ENCODE results near the gene TAF3. TPM values are rescaled to one million over a fixed set of nuclear protein-coding genes. Genes with fewer than 3 reads are reported as not detected.

TAF3 gene
- total RNA-seq, 2 experiments from 2014 or later, result 13.9 to 16.4 TPM

DNA sequence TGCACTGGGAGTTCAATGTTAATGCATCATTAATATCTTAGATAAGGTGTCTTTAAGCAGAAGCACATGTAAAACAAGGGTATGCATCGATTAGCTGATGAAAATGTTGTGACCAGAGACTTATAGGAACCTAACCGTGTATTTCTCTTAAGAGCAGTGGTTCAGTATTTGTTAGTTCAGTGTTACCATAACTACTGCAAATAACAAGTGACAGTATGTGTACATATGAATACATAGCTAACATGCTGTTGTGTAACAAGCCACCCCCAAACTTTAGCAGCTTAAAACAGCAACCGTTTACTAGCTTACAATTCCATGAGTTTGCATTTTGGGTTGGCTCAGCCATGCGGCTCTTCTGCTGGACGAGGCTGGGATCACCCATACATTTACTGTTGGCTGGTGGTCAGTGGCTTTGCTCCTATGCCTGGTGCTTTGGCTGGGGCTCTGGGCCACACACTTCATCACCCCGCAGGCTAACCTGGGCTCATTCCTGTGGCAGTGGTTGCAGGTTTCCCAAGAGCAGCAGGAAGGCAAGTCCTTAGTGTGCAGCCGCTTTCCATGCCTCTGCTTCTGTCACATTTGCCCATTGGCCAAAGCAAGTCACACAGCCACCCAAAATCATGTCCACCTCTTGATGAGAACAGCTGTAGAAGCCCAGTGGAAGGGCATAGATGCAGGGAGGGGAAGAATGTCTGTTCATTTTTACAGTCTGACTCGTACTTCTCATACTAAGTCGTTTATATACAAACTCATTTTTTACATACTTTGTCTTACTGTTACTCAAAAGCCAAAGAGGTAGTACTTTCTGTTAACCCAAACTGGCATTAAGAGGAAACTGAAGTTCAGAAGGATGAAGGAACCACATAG, 132.9 kb downstream of the TAF3 start:
- Mint-ChIP-seq H3K4me1 (no peaks in the 10 kb centered on the region), H3K36me3 (ENCODE audit: low read depth) (peaks cover 5% of the 10 kb centered on the region), H3K27ac (no peak overlapping the region), H3K27me3 (no peaks in the 10 kb centered on the region), H3K4me3 (no peak overlapping the region), H3K9me3 (no peaks in the 10 kb centered on the region)
- ChIA-PET POLR2A (no interaction called here), CTCF (no interaction called here)
- DNase-seq, result no peak

DNA sequence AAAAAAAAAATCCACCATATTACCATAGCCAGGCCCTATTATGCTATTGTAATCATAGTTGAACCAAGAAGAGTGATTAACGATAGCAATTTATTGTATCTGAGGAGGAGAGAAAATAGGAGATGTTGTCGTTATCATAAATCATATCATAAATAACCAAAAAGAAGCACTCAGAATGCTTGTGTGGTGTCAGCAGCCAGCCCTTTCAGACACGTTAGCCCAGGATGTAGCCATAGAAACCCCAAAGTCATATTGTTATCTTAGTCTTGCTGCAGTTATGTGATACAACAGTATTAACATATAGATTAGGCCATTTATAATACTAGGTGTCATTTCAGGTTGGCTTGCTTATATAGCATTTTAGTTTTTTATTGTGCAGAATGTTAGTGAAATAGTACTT, 134.0 kb downstream of the TAF3 start:
- Mint-ChIP-seq H3K36me3 (ENCODE audit: low read depth) (peaks cover 1% of the 10 kb centered on the region), H3K4me1 (peaks cover 3% of the 10 kb centered on the region), H3K9me3 (no peaks in the 10 kb centered on the region), H3K27me3 (no peaks in the 10 kb centered on the region), H3K27ac (no peak overlapping the region), H3K4me3 (no peak overlapping the region)
- POLR2A ChIA-PET, result no interaction called here
- CTCF ChIA-PET, result no interaction called here
- DNase-seq, result no peak

DNA sequence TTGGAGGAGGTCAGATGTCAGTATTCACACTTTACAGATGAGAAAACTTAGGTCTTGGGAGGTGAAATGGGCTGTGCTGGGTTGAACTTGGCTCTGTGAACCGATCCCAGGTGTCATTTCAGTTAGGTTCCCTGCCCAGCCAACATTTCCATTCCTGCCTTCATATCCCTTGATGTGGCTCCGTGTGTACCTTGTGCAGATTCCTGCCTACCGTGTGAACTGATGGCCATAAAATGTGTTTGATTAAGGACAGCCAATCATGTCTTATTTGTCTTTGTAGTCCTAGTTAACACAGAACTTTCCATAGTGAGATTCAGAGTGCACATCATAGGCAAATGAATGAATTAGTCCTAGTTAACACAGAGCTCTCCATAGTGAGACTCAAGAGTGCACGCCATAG, 135.1 kb downstream of the TAF3 start:
- Mint-ChIP-seq H3K36me3 (ENCODE audit: low read depth) (peaks cover 1% of the 10 kb centered on the region), H3K4me1 (peaks cover 3% of the 10 kb centered on the region), H3K27ac (no peak overlapping the region), H3K27me3 (no peaks in the 10 kb centered on the region), H3K9me3 (no peaks in the 10 kb centered on the region), H3K4me3 (no peak overlapping the region)
- no peak for DNase-seq
- CTCF ChIA-PET, result no interaction called here
- POLR2A ChIA-PET, result no interaction called here

DNA sequence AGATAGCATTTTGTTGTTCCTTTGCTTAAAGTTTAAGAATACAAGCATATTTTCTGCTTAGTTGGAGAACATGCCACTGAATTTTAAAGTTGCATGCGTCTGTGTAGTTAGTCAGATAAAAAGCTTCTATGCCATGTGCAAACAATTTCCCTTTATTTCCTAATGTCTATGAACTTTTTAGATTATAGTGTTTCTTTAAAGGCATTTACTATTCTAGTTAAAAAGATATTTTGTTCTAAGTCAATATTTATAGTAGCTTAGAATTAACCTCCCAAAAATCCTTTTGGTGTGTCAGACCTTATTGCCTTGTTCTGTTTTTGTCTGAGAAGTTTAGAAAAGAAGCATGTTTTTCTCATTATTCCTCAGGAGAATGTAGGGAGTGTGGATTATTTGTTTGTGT, 137.1 kb downstream of the TAF3 start:
- ChIA-PET CTCF (interaction anchor here (0.7 kb wide), 1 partner anchor 1254 kb away, joined by 3 read pairs; no protein-coding TSS in a partner anchor), POLR2A (no interaction called here)
- Mint-ChIP-seq H3K9me3 (no peaks in the 10 kb centered on the region), H3K27me3 (no peaks in the 10 kb centered on the region), H3K27ac (no peak overlapping the region), H3K36me3 (ENCODE audit: low read depth) (peaks cover 2% of the 10 kb centered on the region), H3K4me3 (no peak overlapping the region), H3K4me1 (peaks cover 3% of the 10 kb centered on the region)
- DNase-seq, result no peak

DNA sequence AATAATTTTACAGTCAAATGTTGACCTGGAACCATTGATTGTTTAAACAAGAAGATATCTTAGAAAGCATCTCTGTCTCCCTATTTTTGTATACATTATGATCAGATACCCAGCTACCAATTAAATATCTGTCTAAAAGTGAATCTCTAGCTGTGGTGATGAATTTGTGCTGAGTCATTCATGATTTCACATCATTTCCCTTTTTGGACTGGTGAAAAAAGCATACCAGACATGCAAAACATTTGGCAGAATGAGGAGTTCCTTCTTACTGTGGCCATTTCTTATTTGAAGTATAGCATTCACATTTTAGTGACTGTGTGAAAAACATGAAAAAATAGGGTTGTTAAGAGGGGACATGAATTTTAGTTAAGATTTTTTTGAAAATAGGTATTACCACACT, 138.2 kb downstream of the TAF3 start:
- Mint-ChIP-seq H3K4me1 (peaks cover 3% of the 10 kb centered on the region), H3K27ac (no peak overlapping the region), H3K36me3 (ENCODE audit: low read depth) (peaks cover 2% of the 10 kb centered on the region), H3K27me3 (no peaks in the 10 kb centered on the region), H3K4me3 (no peak overlapping the region), H3K9me3 (no peaks in the 10 kb centered on the region)
- POLR2A ChIA-PET, result no interaction called here
- CTCF ChIA-PET, result no interaction called here
- DNase-seq, result no peak

DNA sequence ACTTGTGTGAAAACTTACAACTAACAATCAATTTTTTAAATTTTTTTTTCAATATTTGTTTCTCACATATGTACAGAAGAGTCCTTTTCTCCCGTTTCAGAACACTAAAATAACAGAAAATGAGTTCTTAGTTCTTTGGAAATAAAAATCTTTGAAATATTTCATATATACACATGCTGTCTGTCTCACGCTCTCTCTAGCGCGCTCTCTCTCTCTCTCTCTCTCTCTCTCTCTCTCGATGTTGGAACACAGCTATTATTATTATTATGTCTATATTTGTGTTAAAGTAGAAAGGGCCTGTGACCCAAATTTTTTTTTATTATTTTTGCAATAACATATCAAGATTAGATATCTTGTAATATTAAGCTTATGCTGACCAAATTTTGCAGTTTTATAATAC, 139.3 kb downstream of the TAF3 start:
- H3K9me3 Mint-ChIP-seq, result no peaks in the 10 kb centered on the region
- peaks cover 3% of the 10 kb centered on the region for H3K4me1 Mint-ChIP-seq
- ChIA-PET POLR2A (no interaction called here), CTCF (interaction anchor here (0.7 kb wide), 1 partner anchor 151 kb away, joined by 3 read pairs; no protein-coding TSS in a partner anchor)
- peaks cover 2% of the 10 kb centered on the region for H3K36me3 Mint-ChIP-seq (ENCODE audit: low read depth)
- DNase-seq, result no peak
- H3K27me3 Mint-ChIP-seq, result no peaks in the 10 kb centered on the region
- no peak overlapping the region for H3K4me3 Mint-ChIP-seq
- H3K27ac Mint-ChIP-seq, result no peak overlapping the region

DNA sequence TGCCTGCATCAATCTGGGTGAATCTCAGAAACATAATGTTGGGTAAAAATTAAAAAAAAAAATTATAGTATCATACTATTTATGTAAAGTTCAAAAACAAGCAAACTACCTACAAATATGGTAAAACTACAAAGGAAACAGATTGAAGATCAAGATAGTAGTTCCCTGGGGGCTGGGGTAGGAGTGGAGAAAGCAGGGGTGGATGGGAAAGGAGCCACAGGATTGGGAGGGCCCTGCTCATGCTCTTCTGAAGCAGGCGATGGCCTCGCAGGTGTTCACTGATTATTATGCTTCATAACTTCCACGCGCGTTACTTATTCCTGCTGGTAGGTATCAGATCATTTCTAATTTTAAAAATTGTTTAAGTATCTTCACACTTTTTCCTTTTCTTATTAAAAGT, 140.1 kb downstream of the TAF3 start:
- Mint-ChIP-seq H3K27ac (no peak overlapping the region), H3K4me1 (peaks cover 3% of the 10 kb centered on the region), H3K27me3 (no peaks in the 10 kb centered on the region), H3K36me3 (ENCODE audit: low read depth) (peaks cover 2% of the 10 kb centered on the region), H3K4me3 (no peak overlapping the region), H3K9me3 (no peaks in the 10 kb centered on the region)
- ChIA-PET CTCF (interaction anchor here (0.5 to 1.4 kb wide), 3 partner anchors 10 to 200 kb away, joined by 3 to 4 read pairs (median 3); no protein-coding TSS in a partner anchor), POLR2A (no interaction called here)
- no peak for DNase-seq

DNA sequence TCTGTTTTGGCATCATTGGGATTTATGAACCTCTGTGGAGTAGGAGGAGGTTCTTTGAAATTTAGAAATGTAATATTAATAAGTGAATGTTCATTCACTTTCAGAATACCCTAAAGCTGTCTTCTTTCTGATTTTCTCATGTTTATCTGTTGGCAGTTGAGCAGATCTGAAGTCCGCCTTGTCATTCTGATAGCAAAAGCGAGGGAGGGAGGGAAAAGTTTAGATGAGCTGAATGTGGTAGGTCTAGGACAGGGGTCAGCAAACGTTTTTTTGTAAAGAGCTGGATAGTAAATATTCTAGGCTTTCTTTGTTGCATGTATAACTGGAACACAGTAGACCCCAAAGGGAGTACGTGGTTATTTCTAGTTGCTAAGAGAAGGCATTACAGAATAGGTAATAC, 141.8 kb downstream of the TAF3 start:
- no peak for DNase-seq
- H3K4me3 Mint-ChIP-seq, result no peak overlapping the region
- no peaks in the 10 kb centered on the region for H3K27me3 Mint-ChIP-seq
- H3K36me3 Mint-ChIP-seq (ENCODE audit: low read depth), result peaks cover 16% of the 10 kb centered on the region
- ChIA-PET CTCF (interaction anchor here (1.6 kb wide), 1 partner anchor 13 kb away, joined by 3 read pairs; no protein-coding TSS in a partner anchor), POLR2A (no interaction called here)
- H3K9me3 Mint-ChIP-seq, result peaks cover 2% of the 10 kb centered on the region
- H3K27ac Mint-ChIP-seq, result no peak overlapping the region
- H3K4me1 Mint-ChIP-seq, result peaks cover 6% of the 10 kb centered on the region

DNA sequence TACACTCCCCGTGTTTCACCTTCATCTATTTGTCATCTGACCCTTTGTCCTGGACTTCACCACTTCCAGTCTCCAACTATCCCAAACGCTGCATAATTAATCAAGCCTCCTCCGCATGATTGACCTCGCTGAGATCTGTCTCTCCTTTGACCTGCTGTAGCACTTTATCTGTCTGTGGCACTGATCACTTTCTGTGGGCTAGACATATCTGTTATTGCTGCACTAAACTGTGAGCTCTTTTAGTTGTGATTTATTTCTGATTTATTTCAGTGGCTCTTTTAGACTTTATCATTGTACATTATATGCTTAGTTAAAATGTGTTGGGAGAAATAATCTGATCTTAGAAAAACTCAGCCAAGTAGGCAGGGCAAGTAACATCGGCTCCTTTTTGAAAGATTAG, 144.3 kb downstream of the TAF3 start:
- Mint-ChIP-seq H3K36me3 (ENCODE audit: low read depth) (peaks cover 24% of the 10 kb centered on the region), H3K27me3 (no peaks in the 10 kb centered on the region), H3K27ac (no peak overlapping the region), H3K4me3 (no peak overlapping the region), H3K4me1 (peaks cover 3% of the 10 kb centered on the region), H3K9me3 (peaks cover 2% of the 10 kb centered on the region)
- ChIA-PET CTCF (no interaction called here), POLR2A (no interaction called here)
- no peak for DNase-seq

DNA sequence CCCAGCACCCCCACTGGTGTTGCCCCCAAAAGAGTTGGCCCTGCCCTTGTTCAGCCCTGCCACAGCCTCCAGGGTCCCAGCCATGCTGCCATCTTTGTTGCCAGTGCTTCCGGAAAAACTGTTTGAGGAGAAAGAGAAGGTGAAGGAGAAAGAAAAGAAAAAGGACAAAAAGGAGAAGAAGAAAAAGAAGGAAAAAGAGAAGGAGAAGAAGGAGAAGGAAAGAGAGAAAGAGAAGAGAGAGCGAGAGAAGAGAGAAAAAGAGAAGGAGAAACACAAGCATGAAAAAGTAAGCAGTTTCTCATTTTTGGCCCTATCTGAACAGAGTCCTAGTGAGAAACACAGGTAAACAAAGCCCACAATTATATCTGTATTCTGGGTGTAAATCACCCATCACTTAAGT, 147.2 kb downstream of the TAF3 start:
- H3K36me3 Mint-ChIP-seq (ENCODE audit: low read depth), result peaks cover 28% of the 10 kb centered on the region
- peaks cover 3% of the 10 kb centered on the region for H3K4me1 Mint-ChIP-seq
- H3K27ac Mint-ChIP-seq, result no peak overlapping the region
- no peaks in the 10 kb centered on the region for H3K27me3 Mint-ChIP-seq
- H3K9me3 Mint-ChIP-seq, result peaks cover 2% of the 10 kb centered on the region
- H3K4me3 Mint-ChIP-seq, result no peak overlapping the region
- ChIA-PET POLR2A (no interaction called here), CTCF (no interaction called here)
- no peak for DNase-seq

DNA sequence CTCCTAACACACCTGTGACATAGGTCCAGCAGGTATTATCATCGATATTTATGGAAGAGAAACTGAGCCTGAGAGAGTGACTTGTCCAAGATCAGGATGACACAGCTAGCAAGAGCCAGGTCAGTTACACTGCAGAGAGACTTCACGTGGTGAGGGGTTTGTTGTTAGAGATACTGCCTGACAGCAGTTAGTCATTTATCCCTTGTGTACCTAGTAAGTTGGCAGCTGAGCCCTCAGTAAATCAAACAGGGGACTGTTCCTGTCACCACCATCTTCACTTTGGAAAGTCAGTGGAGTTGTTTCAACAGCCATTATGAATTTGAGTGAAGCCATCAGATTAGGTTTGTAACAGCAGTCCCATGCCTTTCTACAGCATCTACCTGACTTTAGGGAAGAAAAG, 148.7 kb downstream of the TAF3 start:
- H3K27ac Mint-ChIP-seq, result no peak overlapping the region
- no peak overlapping the region for H3K4me3 Mint-ChIP-seq
- POLR2A ChIA-PET, result no interaction called here
- H3K4me1 Mint-ChIP-seq, result peaks cover 3% of the 10 kb centered on the region
- no peaks in the 10 kb centered on the region for H3K27me3 Mint-ChIP-seq
- CTCF ChIA-PET, result no interaction called here
- H3K36me3 Mint-ChIP-seq (ENCODE audit: low read depth), result peaks cover 28% of the 10 kb centered on the region
- no peak for DNase-seq
- peaks cover 2% of the 10 kb centered on the region for H3K9me3 Mint-ChIP-seq

DNA sequence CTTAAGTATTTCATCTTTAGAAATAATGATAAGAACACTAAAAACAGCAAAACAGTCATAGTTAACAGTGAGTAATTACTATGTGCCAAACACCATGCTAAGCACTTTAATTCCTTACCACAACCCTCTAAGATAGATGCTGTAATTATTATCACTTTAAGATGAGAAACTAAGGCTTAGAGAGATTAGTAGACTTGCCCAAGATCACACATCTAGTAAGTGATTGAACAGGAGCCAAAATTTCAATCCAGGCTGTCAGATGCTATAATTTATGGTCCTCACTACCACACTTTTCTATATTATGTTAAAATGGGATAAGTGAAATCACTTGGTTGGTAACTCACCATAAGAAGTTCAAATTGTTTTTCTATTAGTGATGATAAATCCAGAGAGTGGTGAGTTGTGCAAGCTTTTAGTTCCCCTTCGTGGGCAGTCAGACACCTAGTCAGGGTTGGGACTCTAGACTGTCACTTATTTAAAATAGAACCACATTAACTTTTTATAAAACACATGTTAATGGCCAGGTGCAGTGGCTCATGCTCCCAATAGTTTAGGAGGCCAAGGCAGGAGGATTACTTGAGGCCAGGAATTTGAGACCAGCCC, 150.3 kb downstream of the TAF3 start:
- ChIA-PET POLR2A (no interaction called here), CTCF (interaction anchor here (0.8 kb wide), 1 partner anchor 10 kb away, joined by 3 read pairs; no protein-coding TSS in a partner anchor)
- no peak for DNase-seq
- H3K9me3 Mint-ChIP-seq, result peaks cover 2% of the 10 kb centered on the region
- no peak overlapping the region for H3K4me3 Mint-ChIP-seq
- H3K36me3 Mint-ChIP-seq (ENCODE audit: low read depth), result peaks cover 28% of the 10 kb centered on the region
- H3K27ac Mint-ChIP-seq, result no peak overlapping the region
- no peaks in the 10 kb centered on the region for H3K27me3 Mint-ChIP-seq
- peaks cover 3% of the 10 kb centered on the region for H3K4me1 Mint-ChIP-seq

DNA sequence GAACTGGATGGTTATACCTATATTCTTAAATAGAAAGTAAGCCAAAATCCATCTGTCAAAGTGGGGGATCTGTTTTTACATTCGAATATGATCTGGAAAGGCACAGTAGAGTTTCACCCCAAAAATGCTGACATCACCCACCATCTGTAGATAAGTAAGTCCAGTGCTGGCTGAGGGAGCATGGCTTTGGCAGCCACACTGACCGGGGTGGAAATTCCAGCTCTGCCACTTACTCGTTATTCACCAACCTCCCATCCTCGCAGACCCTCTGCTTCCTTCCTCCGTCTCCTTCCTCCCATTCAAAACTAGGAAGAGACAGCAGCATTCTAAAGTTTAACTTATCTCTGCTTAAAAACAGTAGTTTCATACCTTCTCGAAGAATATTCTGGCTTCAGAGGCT, 151.3 kb downstream of the TAF3 start:
- Mint-ChIP-seq H3K4me3 (no peak overlapping the region), H3K4me1 (peaks cover 3% of the 10 kb centered on the region), H3K27ac (no peak overlapping the region), H3K27me3 (no peaks in the 10 kb centered on the region), H3K9me3 (no peaks in the 10 kb centered on the region), H3K36me3 (ENCODE audit: low read depth) (peaks cover 19% of the 10 kb centered on the region)
- ChIA-PET CTCF (no interaction called here), POLR2A (no interaction called here)
- no peak for DNase-seq
